ENCODE measurements around the gene DNAJB5.

DNAJB5 gene

DNA sequence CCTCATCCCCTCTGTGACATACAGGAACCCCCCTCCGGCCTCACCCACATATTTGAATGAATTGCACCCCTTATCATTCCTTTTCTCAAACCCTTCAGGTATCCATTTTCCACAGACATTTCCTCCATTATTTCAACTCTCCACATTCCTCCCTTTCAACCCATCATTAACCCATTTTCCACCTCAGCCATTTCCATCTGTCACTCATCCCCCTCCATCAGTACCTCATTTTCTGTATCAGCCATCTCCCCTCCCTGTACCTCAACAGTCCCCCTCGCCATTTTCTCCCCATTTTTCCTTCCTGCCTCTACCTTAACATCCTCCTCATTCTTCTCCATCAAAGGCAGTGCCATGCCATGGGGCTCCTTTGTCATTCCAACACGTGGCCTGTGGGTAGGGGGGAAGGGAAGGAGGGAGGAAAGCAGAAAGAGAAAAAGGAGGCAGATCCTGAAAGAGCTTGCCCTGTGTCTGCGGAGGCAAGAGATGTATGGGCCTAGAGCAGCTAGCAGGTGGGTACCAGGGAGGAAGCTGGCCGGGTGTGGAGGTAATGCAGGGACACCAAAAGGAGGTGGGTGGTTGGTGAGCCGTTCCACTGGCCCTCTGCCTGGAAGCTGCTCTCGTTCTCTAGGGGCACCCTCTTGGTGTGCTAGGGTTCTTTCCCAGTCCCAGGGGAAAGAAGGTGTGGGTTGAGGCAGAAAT is 1.5 kb downstream of the DNAJB5 start:
- peak overlapping the region; percentile 87 for H3K4me3 Mint-ChIP-seq
- peaks cover 11% of the 10 kb centered on the region for H3K36me3 Mint-ChIP-seq (ENCODE audit: low read depth)
- no peaks in the 10 kb centered on the region for H3K9me3 Mint-ChIP-seq
- no peak for DNase-seq
- H3K4me1 Mint-ChIP-seq = peaks cover 79% of the 10 kb centered on the region
- ATAC-seq = no peak
- H3K27ac Mint-ChIP-seq = peak overlapping the region; percentile 73
- H3K27me3 Mint-ChIP-seq = peaks cover 1% of the 10 kb centered on the region

GRCh38 chr9:34991607-34992375 is 2.2 kb downstream of the DNAJB5 start:
- Mint-ChIP-seq H3K27ac (peak overlapping the region; percentile 90), H3K27me3 (peaks cover 1% of the 10 kb centered on the region), H3K9me3 (no peaks in the 10 kb centered on the region), H3K36me3 (ENCODE audit: low read depth) (peaks cover 17% of the 10 kb centered on the region), H3K4me1 (peaks cover 73% of the 10 kb centered on the region), H3K4me3 (peak overlapping the region; percentile 59)
- peak; percentile 60 for DNase-seq
- peak; percentile 9 for ATAC-seq

GRCh38 chr9:34992376-34992951 is 2.9 kb downstream of the DNAJB5 start:
- Mint-ChIP-seq H3K9me3 (no peaks in the 10 kb centered on the region), H3K4me1 (peaks cover 70% of the 10 kb centered on the region), H3K36me3 (ENCODE audit: low read depth) (peaks cover 22% of the 10 kb centered on the region), H3K4me3 (peak overlapping the region; percentile 59), H3K27me3 (peaks cover 1% of the 10 kb centered on the region), H3K27ac (peak overlapping the region; percentile 90)
- DNase-seq (peak; percentile 71), ATAC-seq (peak; percentile 26)

DNA sequence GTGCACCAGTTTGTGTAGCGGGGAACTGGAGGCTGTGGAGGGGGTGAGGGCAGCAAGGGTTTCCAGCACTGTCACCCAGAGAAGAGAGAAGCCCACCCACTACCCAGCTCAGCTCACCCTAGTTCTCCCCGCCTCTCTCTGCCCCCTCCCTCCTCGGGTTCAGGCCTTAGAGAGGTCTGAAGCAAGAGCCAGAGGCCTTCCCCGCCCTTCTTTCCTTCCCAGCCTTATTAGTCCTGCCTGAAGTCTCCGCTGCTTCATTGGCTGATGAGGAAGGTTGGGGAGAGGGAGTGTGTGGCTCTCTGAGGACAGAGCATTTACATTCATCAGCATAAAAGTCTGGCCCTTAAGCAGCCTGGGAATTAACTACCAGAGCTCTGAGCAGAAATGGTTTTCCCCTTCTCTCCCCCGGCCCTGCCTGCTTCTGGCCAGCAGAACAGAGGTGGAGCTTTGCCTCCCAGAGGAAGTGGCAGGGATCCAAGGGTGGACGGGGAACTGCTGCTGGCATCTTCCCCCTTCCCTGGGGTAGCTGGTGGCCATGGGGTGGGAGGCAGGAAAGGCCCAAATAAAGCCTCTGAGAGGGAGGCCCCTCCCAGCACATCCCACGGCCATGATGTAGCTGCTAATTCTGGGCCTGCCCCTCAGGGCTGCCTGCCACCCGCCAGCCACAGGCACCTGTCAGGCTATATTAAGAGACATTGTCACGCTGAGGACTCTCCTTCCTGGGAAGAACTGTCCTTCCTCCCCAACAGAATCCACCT is 4.1 kb downstream of the DNAJB5 start:
- Mint-ChIP-seq H3K4me1 (peaks cover 72% of the 10 kb centered on the region), H3K36me3 (ENCODE audit: low read depth) (peaks cover 22% of the 10 kb centered on the region)

DNA sequence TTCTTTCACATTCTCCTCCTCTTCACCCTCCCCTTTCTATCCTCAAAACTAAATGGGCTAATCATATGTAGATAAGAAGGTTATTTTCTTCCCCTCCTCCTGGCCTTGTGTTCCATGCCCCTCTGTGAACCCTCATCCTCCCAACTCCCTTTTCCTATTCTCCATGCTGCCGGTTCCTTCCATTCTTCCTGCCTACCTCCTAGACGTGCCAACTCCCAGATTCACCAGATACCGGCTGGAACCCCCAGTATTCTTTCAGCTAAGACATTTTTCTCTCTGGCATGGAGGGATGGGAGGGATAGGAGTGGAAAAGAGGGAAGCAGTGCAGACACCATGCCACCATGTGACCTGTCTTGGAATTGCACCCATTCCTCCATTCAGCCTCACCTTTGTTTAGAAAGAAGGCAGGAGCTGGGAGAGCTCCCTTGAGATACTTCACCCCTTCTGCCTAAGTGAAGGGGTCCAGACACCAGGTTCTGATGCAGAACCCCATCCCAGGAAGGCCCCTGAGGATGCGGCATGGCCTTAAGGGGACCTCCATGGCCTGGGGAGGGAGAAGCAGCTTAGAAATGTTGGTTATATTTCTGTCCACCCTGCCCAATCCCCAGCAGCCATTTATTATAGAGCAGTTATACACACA is 4.8 kb downstream of the DNAJB5 start:
- peaks cover 22% of the 10 kb centered on the region for H3K36me3 Mint-ChIP-seq (ENCODE audit: low read depth)
- H3K4me3 Mint-ChIP-seq = peak overlapping the region; percentile 6
- peak overlapping the region; percentile 86 for H3K27ac Mint-ChIP-seq

More for the DNA sequence above, 4.1 kb downstream of the DNAJB5 start:
- no peak for ATAC-seq
- DNase-seq = peak; percentile 41
- peaks cover 1% of the 10 kb centered on the region for H3K27me3 Mint-ChIP-seq
- H3K9me3 Mint-ChIP-seq = no peaks in the 10 kb centered on the region
- peak overlapping the region; percentile 90 for H3K27ac Mint-ChIP-seq
- peak overlapping the region; percentile 6 for H3K4me3 Mint-ChIP-seq

GRCh38 chr9:34994900-34995669 is 5.5 kb downstream of the DNAJB5 start:
- peaks cover 64% of the 10 kb centered on the region for H3K4me1 Mint-ChIP-seq
- H3K36me3 Mint-ChIP-seq (ENCODE audit: low read depth) = peaks cover 22% of the 10 kb centered on the region

More for the DNA sequence above, 4.8 kb downstream of the DNAJB5 start:
- DNase-seq = no peak
- no peaks in the 10 kb centered on the region for H3K9me3 Mint-ChIP-seq
- peaks cover 65% of the 10 kb centered on the region for H3K4me1 Mint-ChIP-seq
- no peak for ATAC-seq
- H3K27me3 Mint-ChIP-seq = peaks cover under 1% of the 10 kb centered on the region

DNA sequence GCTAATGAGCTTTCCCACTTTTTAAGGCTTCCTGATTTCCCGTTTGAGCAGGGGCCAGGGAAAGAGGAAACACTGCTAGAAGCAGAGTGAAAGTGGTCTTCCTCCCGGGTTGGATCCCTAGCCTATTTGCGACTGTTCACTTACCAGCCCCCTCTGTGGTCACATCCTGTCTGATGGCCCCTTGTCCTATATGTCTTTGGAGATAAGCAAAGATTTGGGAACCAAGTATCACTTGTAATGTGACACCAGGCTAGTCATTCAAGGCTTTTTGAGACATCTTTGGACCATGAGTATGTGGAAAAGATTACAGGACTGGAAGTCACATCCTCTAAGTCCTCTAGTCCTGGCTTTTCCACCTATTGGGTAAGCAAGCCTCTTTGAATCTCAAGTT is 6.1 kb downstream of the DNAJB5 start:
- ATAC-seq (no peak), DNase-seq (no peak)
- Mint-ChIP-seq H3K27me3 (no peaks in the 10 kb centered on the region), H3K36me3 (ENCODE audit: low read depth) (peaks cover 20% of the 10 kb centered on the region), H3K4me1 (peaks cover 60% of the 10 kb centered on the region), H3K4me3 (no peak overlapping the region), H3K27ac (no peak overlapping the region), H3K9me3 (no peaks in the 10 kb centered on the region)

More at GRCh38 chr9:34994900-34995669, 5.5 kb downstream of the DNAJB5 start:
- Mint-ChIP-seq H3K27ac (no peak overlapping the region), H3K9me3 (no peaks in the 10 kb centered on the region), H3K4me3 (no peak overlapping the region), H3K27me3 (no peaks in the 10 kb centered on the region)
- ATAC-seq (no peak), DNase-seq (no peak)

DNA sequence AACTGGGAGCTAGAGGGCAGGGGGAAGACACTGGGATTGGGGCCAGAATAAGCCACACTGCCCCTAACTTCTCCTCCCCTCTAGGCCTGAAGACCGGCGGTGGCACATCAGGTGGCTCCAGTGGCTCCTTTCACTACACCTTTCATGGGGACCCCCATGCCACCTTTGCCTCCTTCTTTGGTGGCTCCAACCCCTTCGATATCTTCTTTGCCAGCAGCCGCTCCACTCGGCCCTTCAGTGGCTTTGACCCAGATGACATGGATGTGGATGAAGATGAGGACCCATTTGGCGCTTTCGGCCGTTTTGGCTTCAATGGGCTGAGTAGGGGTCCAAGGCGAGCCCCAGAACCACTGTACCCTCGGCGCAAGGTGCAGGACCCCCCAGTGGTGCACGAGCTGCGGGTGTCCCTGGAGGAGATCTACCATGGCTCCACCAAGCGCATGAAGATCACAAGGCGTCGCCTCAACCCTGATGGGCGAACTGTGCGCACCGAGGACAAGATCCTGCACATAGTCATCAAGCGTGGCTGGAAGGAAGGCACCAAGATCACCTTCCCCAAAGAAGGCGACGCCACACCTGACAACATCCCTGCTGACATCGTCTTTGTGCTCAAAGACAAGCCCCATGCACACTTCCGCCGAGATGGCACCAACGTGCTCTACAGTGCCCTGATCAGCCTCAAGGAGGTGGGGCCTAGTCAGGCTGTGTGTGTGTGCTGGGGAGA is 6.8 kb downstream of the DNAJB5 start:
- no peak for DNase-seq
- H3K27me3 Mint-ChIP-seq = no peaks in the 10 kb centered on the region
- H3K9me3 Mint-ChIP-seq = no peaks in the 10 kb centered on the region
- H3K4me3 Mint-ChIP-seq = no peak overlapping the region
- peaks cover 18% of the 10 kb centered on the region for H3K36me3 Mint-ChIP-seq (ENCODE audit: low read depth)
- ATAC-seq = no peak
- peaks cover 60% of the 10 kb centered on the region for H3K4me1 Mint-ChIP-seq
- H3K27ac Mint-ChIP-seq = no peak overlapping the region

DNA sequence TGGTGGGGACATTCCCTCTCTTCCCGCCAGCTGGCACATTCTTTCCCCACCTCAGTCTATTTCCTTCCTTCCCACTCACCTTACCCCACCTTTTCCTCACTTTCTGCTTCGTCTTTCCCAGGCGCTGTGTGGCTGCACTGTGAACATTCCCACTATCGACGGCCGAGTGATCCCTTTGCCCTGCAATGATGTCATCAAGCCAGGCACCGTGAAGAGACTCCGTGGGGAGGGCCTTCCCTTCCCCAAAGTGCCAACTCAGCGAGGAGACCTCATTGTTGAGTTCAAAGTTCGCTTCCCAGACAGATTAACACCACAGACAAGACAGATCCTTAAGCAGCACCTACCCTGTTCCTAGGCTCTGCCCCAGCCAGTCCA is 7.3 kb downstream of the DNAJB5 start:
- H3K4me3 Mint-ChIP-seq = no peak overlapping the region
- no peaks in the 10 kb centered on the region for H3K9me3 Mint-ChIP-seq
- DNase-seq = no peak
- peaks cover 18% of the 10 kb centered on the region for H3K36me3 Mint-ChIP-seq (ENCODE audit: low read depth)
- peaks cover 62% of the 10 kb centered on the region for H3K4me1 Mint-ChIP-seq
- ATAC-seq = no peak
- no peak overlapping the region for H3K27ac Mint-ChIP-seq
- no peaks in the 10 kb centered on the region for H3K27me3 Mint-ChIP-seq

GRCh38 chr9:34997379-34997781 is 7.8 kb downstream of the DNAJB5 start:
- H3K36me3 Mint-ChIP-seq (ENCODE audit: low read depth) = peaks cover 18% of the 10 kb centered on the region
- peaks cover 62% of the 10 kb centered on the region for H3K4me1 Mint-ChIP-seq
- no peaks in the 10 kb centered on the region for H3K27me3 Mint-ChIP-seq
- ATAC-seq (no peak), DNase-seq (no peak)
- H3K4me3 Mint-ChIP-seq = no peak overlapping the region
- no peaks in the 10 kb centered on the region for H3K9me3 Mint-ChIP-seq
- H3K27ac Mint-ChIP-seq = peak overlapping the region; percentile 7

DNA sequence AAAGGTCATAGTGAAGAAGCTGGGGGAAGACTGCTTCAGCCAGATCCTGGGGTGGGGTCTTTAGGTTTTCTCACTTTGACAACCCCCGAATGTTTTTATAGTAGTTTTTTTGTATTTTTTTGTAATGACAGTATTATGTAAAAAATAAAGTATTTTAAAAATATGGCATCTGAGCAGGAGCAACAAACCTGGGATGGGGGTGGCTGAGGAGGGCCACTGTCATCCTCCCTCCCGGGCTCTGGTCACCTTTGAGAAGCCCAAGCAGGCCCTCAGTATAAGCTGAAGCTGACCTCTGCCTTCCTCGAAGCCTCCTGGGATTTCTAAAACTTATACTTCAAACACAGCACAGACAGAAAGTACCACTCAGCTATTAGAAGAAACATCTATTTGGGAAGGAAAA is 8.7 kb downstream of the DNAJB5 start:
- H3K27ac Mint-ChIP-seq = peak overlapping the region; percentile 67
- H3K36me3 Mint-ChIP-seq (ENCODE audit: low read depth) = peaks cover 16% of the 10 kb centered on the region
- no peaks in the 10 kb centered on the region for H3K27me3 Mint-ChIP-seq
- H3K4me1 Mint-ChIP-seq = peaks cover 60% of the 10 kb centered on the region
- H3K9me3 Mint-ChIP-seq = no peaks in the 10 kb centered on the region
- DNase-seq (no peak), ATAC-seq (no peak)
- H3K4me3 Mint-ChIP-seq = no peak overlapping the region

DNA sequence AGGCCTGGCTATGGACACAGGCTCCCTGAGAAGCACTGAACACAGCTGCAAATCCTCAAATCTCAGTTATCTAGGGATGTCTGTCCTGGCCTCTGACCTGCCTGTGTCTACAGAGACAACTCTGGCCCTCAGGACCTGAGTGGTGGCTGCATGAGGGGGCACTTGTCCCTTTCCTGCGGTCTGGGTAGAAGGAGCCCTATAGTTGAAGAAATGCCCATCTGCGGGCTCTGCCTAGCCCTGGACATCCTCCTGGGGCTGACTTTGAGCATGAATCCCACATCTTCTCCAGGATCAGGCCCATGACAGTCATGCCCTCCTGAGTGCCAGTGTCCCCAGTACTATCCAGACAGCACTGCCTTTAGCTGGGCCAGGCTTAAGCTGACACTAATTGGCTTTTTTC is 10.0 kb downstream of the DNAJB5 start:
- DNase-seq = no peak
- no peaks in the 10 kb centered on the region for H3K27me3 Mint-ChIP-seq
- no peak for ATAC-seq
- no peak overlapping the region for H3K27ac Mint-ChIP-seq
- H3K36me3 Mint-ChIP-seq (ENCODE audit: low read depth) = peaks cover 11% of the 10 kb centered on the region
- H3K4me1 Mint-ChIP-seq = peaks cover 48% of the 10 kb centered on the region
- no peak overlapping the region for H3K4me3 Mint-ChIP-seq
- H3K9me3 Mint-ChIP-seq = no peaks in the 10 kb centered on the region
